LNCaP clone FGC (cell line): ENCODE results near the gene CISTR.

Source experiments
- DNase-seq: peaks from one replicate; pipeline ENCODE4 v3.0.0-alpha.2; 2011; ENCODE audit warnings: low read depth
- H3K4me3 ChIP-seq: 2 replicates; pipeline ENCODE4 v1.5.1; 2011; ENCODE audit warnings: mild to moderate bottlenecking, low read depth, low read length, control low read depth
- CTCF ChIP-seq: IDR thresholded peaks from 2 replicates; pipeline ENCODE4 v1.5.1; 2012; ENCODE audit warnings: mild to moderate bottlenecking; ENCODE audit not compliant: control insufficient read depth, insufficient read depth; ENCODE audit errors: extremely low read depth

Gene CISTR

GRCh38 chr12:53734425-53734824 is 17.4 kb downstream of the CISTR start:
- no peak overlapping the region for H3K4me3 ChIP-seq
- DNase-seq = no peak
- TF ChIP-seq CTCF = no peak

- DNase-seq = no peak
- no peak for TF ChIP-seq CTCF
- H3K4me3 ChIP-seq = no peak overlapping the region
These were observed 18.0 kb downstream of the CISTR start for GRCh38 chr12:53733807-53734200.

GRCh38 chr12:53733051-53733806 is 18.6 kb downstream of the CISTR start:
- no peak for TF ChIP-seq CTCF
- no peak overlapping the region for H3K4me3 ChIP-seq
- DNase-seq = no peak

- no peak for TF ChIP-seq CTCF
- H3K4me3 ChIP-seq = no peak overlapping the region
- no peak for DNase-seq
These were observed 22.1 kb downstream of the CISTR start for GRCh38 chr12:53729644-53730043.

- peak overlapping the region; percentile 82 for H3K4me3 ChIP-seq
- no peak for TF ChIP-seq CTCF
- DNase-seq = no peak
These were observed 23.6 kb downstream of the CISTR start for GRCh38 chr12:53728206-53728605.

GRCh38 chr12:53727310-53728041 is 24.3 kb downstream of the CISTR start, which contains the start of gene CALCOCO1:
Gene CALCOCO1 (minus strand): TSS chr12:53727452. CDS start chr12:53725242, 2,210 bp downstream.
- DNase-seq = peak; percentile 92

More at GRCh38 chr12:53727310-53728041, 24.3 kb downstream of the CISTR start, which contains the start of gene CALCOCO1:
- no peak for TF ChIP-seq CTCF
- H3K4me3 ChIP-seq = peak within 1 kb of the TSS; percentile 82
